IMR-90 (cell line): Measurements from ENCODE around the gene PRR23E. TPM values are rescaled to one million over a fixed set of nuclear protein-coding genes. Genes with fewer than 3 reads are reported as not detected.

Experiments used
- ATAC-seq: fragments of 200-7000 bp; cut with Tn5 transposase; 2 replicates; pipeline ENCODE4 v1.9.1; 2020; ENCODE audit warnings: low read depth, mild to moderate bottlenecking, moderate library complexity
- BruUV-seq: library from RNA; stranded (reverse); fragments of 400-500 nt; replicated peaks from 2 replicates; lab custom pipeline; 2021; lab: Mats Ljungman, UMichigan
- CTCF ChIA-PET: fragments of 300-600 bp; formaldehyde crosslinking; extraction: SDS; loops from one replicate; lab custom pipeline; 2021; ENCODE audit warnings: antibody characterized with exemption; lab: Yijun Ruan, JAX
- POLR2A ChIA-PET: fragments of 300-600 bp; sonication (Branson Sonifier 250); formaldehyde crosslinking; loops from one replicate; lab custom pipeline; 2022; ENCODE audit warnings: antibody characterized with exemption; ENCODE audit not compliant: unreplicated experiment; lab: Charles Lee
- DNase-seq: peaks from one replicate; pipeline ENCODE4 v3.0.0; 2013
- H2AFZ ChIP-seq: replicated peaks from 2 replicates; pipeline ENCODE3; 2013; ENCODE audit warnings: low read length, mild to moderate bottlenecking; ENCODE audit not compliant: poor library complexity
- H2AK5ac ChIP-seq: 2 replicates; pipeline ENCODE4 v1.6.1; 2013; ENCODE audit warnings: low read depth, low read length, inconsistent platforms
- H2AK9ac ChIP-seq: replicated peaks from 2 replicates; pipeline ENCODE3; 2013; ENCODE audit warnings: mild to moderate bottlenecking, low read depth, low read length, moderate library complexity; ENCODE audit not compliant: poor library complexity
- H2BK120ac ChIP-seq: 2 replicates; pipeline ENCODE4 v1.6.1; 2013; ENCODE audit warnings: low read depth, low read length, inconsistent platforms
- H2BK15ac ChIP-seq: 3 replicates; pipeline ENCODE4 v1.6.1; 2013; ENCODE audit warnings: low read depth, low read length, inconsistent platforms
- H2BK20ac ChIP-seq: 2 replicates; pipeline ENCODE4 v1.6.1; 2013; ENCODE audit warnings: low read depth, mild to moderate bottlenecking, inconsistent platforms, low read length, moderate library complexity
- H2BK5ac ChIP-seq: 2 replicates; pipeline ENCODE4 v1.6.1; 2013; ENCODE audit warnings: mild to moderate bottlenecking, low read depth, low read length, inconsistent platforms; ENCODE audit not compliant: poor library complexity, severe bottlenecking
- H3K14ac ChIP-seq: replicated peaks from 2 replicates; pipeline ENCODE4 v1.6.1; 2013; ENCODE audit warnings: low read depth, low read length, inconsistent platforms
- H3K18ac ChIP-seq: 2 replicates; pipeline ENCODE4 v1.6.1; 2013; ENCODE audit warnings: low read depth, low read length, control low read depth
- H3K23ac ChIP-seq: 2 replicates; pipeline ENCODE4 v1.6.1; 2013; ENCODE audit warnings: low read depth, low read length, inconsistent platforms
- H3K27ac ChIP-seq: 2 replicates; pipeline ENCODE4 v1.5.1; 2013; ENCODE audit warnings: mild to moderate bottlenecking, control low read depth, low read length; ENCODE audit not compliant: insufficient read depth
- H3K27me3 ChIP-seq: 2 replicates; pipeline ENCODE4 v1.6.1; 2013; ENCODE audit warnings: low read length; ENCODE audit not compliant: control insufficient read depth, insufficient read depth
- H3K36me3 ChIP-seq: 2 replicates; pipeline ENCODE4 v1.6.1; 2013; ENCODE audit warnings: low read length, mixed read lengths; ENCODE audit not compliant: control insufficient read depth, insufficient read depth
- H3K4ac ChIP-seq: 2 replicates; pipeline ENCODE4 v1.6.1; 2013; ENCODE audit warnings: low read depth, low read length, inconsistent platforms
- H3K4me1 ChIP-seq: 2 replicates; pipeline ENCODE4 v1.6.1; 2013; ENCODE audit warnings: low read length, mixed read lengths; ENCODE audit not compliant: control insufficient read depth, insufficient read depth
- H3K4me2 ChIP-seq: 2 replicates; pipeline ENCODE4 v1.6.1; 2013; ENCODE audit warnings: low read depth, mild to moderate bottlenecking, control low read depth, low read length, moderate library complexity
- H3K4me3 ChIP-seq: 2 replicates; pipeline ENCODE4 v1.5.1; 2013; ENCODE audit warnings: low read depth, mild to moderate bottlenecking, control low read depth, low read length, moderate library complexity; ENCODE audit not compliant: insufficient read depth
- H3K56ac ChIP-seq: 2 replicates; pipeline ENCODE4 v1.6.1; 2013; ENCODE audit warnings: low read length, inconsistent platforms; ENCODE audit not compliant: insufficient read depth; ENCODE audit errors: extremely low read depth
- H3K79me1 ChIP-seq, 2 experiments: 2 replicates each; pipeline ENCODE4 v1.6.1; 2013; ENCODE audit warnings: low read length in 2 of 2, inconsistent platforms in 1 of 2, low read depth in 1 of 2
- H3K9ac ChIP-seq: 2 replicates; pipeline ENCODE4 v1.6.1; 2013; ENCODE audit warnings: low read depth, low read length, control low read depth
- H3K9me1 ChIP-seq: 2 replicates; pipeline ENCODE4 v1.6.1; 2013; ENCODE audit warnings: low read length, inconsistent platforms; ENCODE audit not compliant: insufficient read depth
- H3K9me3 ChIP-seq: 2 replicates; pipeline ENCODE4 v1.6.1; 2013; ENCODE audit warnings: low read length; ENCODE audit not compliant: control insufficient read depth, insufficient read depth
- H4K20me1 ChIP-seq: 2 replicates; pipeline ENCODE4 v1.6.1; 2013; ENCODE audit warnings: low read length, inconsistent platforms; ENCODE audit not compliant: insufficient read depth
- H4K5ac ChIP-seq: 2 replicates; pipeline ENCODE4 v1.6.1; 2013; ENCODE audit warnings: mild to moderate bottlenecking, low read depth, low read length, control low read depth
- H4K8ac ChIP-seq, 2 experiments: 2 replicates each; pipeline ENCODE4 v1.6.1; 2013; ENCODE audit warnings: low read depth in 2 of 2, low read length in 2 of 2, control low read depth in 1 of 2, inconsistent platforms in 1 of 2
- H4K91ac ChIP-seq: 2 replicates; pipeline ENCODE4 v1.6.1; 2013; ENCODE audit warnings: low read depth, low read length, inconsistent platforms; ENCODE audit not compliant: insufficient read depth
- BHLHE40 ChIP-seq: fragments of 150-350 bp; IDR thresholded peaks from 2 replicates; pipeline ENCODE4 v1.6.1; 2016; ENCODE audit warnings: mild to moderate bottlenecking, low read depth, low read length
- CEBPB ChIP-seq: IDR thresholded peaks from 2 replicates; pipeline ENCODE4 v1.6.1; 2012; ENCODE audit warnings: low read depth, low read length, improper control_type of control experiment
- CHD1 ChIP-seq: IDR thresholded peaks from 2 replicates; pipeline ENCODE4 v1.6.1; 2012; ENCODE audit warnings: low read depth, low read length, improper control_type of control experiment
- CTCF ChIP-seq: conservative IDR thresholded peaks from 2 replicates; pipeline ENCODE4 v1.5.1; 2012; ENCODE audit warnings: mild to moderate bottlenecking, low read depth, low read length, improper control_type of control experiment
- ELK1 ChIP-seq: fragments of 150-350 bp; IDR thresholded peaks from 2 replicates; pipeline ENCODE4 v1.6.1; 2016; ENCODE audit warnings: low read depth, mild to moderate bottlenecking, low read length, moderate library complexity, borderline replicate concordance
- FOS ChIP-seq: fragments of 150-350 bp; IDR thresholded peaks from 2 replicates; pipeline ENCODE4 v1.6.1; 2016; ENCODE audit warnings: low read depth, low read length
- MAFK ChIP-seq: IDR thresholded peaks from 2 replicates; pipeline ENCODE4 v1.6.1; 2012; ENCODE audit warnings: low read depth, low read length, improper control_type of control experiment
- MAZ ChIP-seq: IDR thresholded peaks from 2 replicates; pipeline ENCODE4 v1.6.1; 2012; ENCODE audit warnings: low read depth, mild to moderate bottlenecking, low read length, improper control_type of control experiment, moderate library complexity, borderline replicate concordance
- MXI1 ChIP-seq: IDR thresholded peaks from 2 replicates; pipeline ENCODE4 v1.6.1; 2012; ENCODE audit warnings: low read depth, mild to moderate bottlenecking, low read length, moderate library complexity, borderline replicate concordance
- NFE2L2 ChIP-seq: fragments of 150-350 bp; IDR thresholded peaks from 2 replicates; pipeline ENCODE4 v1.6.1; 2016; ENCODE audit warnings: low read depth, mild to moderate bottlenecking, low read length
- POLR2A ChIP-seq: IDR thresholded peaks from 2 replicates; pipeline ENCODE4 v1.6.1; 2012; ENCODE audit warnings: mild to moderate bottlenecking, low read depth, low read length
- RAD21 ChIP-seq: IDR thresholded peaks from 2 replicates; pipeline ENCODE4 v1.6.1; 2012; ENCODE audit warnings: low read length, improper control_type of control experiment
- RCOR1 ChIP-seq: IDR thresholded peaks from 2 replicates; pipeline ENCODE4 v1.6.1; 2012; ENCODE audit warnings: mild to moderate bottlenecking, low read length, improper control_type of control experiment; ENCODE audit not compliant: insufficient replicate concordance
- RFX5 ChIP-seq: IDR thresholded peaks from 2 replicates; pipeline ENCODE4 v1.8.0; 2012; ENCODE audit warnings: low read depth, mild to moderate bottlenecking, low read length, moderate library complexity
- SMC3 ChIP-seq: fragments of 150-350 bp; IDR thresholded peaks from 2 replicates; pipeline ENCODE4 v1.6.1; 2016; ENCODE audit warnings: low read depth, mild to moderate bottlenecking, antibody characterized with exemption, low read length, moderate library complexity
- USF2 ChIP-seq: fragments of 150-350 bp; IDR thresholded peaks from 2 replicates; pipeline ENCODE4 v1.6.1; 2017; ENCODE audit warnings: mild to moderate bottlenecking, antibody characterized with exemption, low read length, low read depth
- WGBS, 2 experiments: methylation state at CpG; one replicate each; pipeline versions ENCODE4 v1.1.5 to v1.1.7; 2013; ENCODE audit warnings: missing lambda C conversion rate in 2 of 2; ENCODE audit not compliant: insufficient read length in 1 of 2; ENCODE audit errors: extremely low coverage in 2 of 2; 5-methylcytosine and 5-hydroxymethylcytosine counted together
- dilution Hi-C: fragments of 300-500 bp; cut with HindIII; formaldehyde crosslinking; loops from one replicate; pipeline ENCODE4 v1.14.3; 2018; ENCODE audit warnings: low sequenced_read_pairs; ENCODE audit not compliant: unreplicated experiment
- in situ Hi-C: fragments of 300-500 bp; cut with MboI; formaldehyde crosslinking; loops from 3 replicates; pipeline ENCODE4 v1.14.3; 2019; ENCODE audit warnings: low sequenced_read_pairs, inconsistent platforms, mixed read lengths
- intact Hi-C: fragments of 100-400 bp; cut with micrococcal nuclease; formaldehyde crosslinking; loops from 2 replicates; pipeline ENCODE4 v1.10.0; 2022
- polyA plus RNA-seq, 3 experiments: library from polyadenylated mRNA; depleted of rRNA; stranded (reverse); fragments of >200 nt; gene quantifications; 2 replicates each; pipeline ENCODE4 v1.2.3, GENCODE V29; 2012; ENCODE audit warnings: low replicate concordance in 1 of 3
- total RNA-seq: library from RNA; depleted of rRNA; stranded (reverse); fragments of >200 nt; gene quantifications from 2 replicates; pipeline ENCODE4 v1.2.3, GENCODE V29; 2012

PRR23E gene
- total and polyA plus RNA-seq, 2 of the 4 experiments (the other 2 are of a cell fraction) = not detected

DNA sequence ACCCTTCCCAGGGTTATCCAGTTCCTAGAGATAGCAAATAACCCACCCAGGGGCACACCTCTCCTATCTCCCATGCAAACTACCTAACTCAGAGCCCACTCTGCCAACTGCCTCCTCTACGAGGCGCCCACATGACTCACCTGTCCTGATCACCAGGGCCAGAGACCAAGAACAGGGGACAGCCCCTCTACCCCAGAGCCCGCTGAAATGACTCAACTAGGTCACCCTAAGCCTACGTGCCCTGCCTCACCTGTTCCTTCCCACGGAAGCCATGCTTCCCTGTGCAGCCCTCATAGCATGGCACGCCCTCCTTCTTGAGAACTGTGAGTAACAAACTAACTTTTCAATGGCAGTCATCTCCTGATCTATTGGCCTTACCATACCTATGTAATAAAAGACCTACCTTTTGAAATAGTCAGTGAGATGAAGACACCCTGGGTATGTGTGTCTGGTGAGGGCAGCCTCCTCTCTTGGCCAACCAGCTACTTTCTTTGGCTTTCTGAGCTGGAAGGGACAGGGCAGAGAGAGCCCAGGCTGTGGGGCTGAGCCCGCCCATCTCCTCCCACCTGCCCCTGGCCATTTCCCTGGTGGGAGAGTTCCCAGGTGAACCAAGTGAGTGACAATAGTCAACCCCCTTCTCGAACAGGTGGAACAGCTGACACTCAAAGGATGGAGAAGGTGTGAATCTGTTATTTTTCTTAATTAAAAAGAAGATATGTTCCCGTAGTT, 25.5 kb upstream of the PRR23E start:
- Histone ChIP-seq H3K18ac (no peak overlapping the region), H2BK15ac (no peak overlapping the region), H3K9me3 (no peaks in the 10 kb centered on the region), H3K14ac (no peak overlapping the region), H3K4me3 (no peak overlapping the region), H3K36me3 (no peaks in the 10 kb centered on the region), H3K23ac (no peak overlapping the region), H3K79me1 (no peaks in the 10 kb centered on the region), H2AK5ac (no peak overlapping the region), H3K56ac (no peak overlapping the region), H3K9ac (no peak overlapping the region), H3K27me3 (peaks cover 8% of the 10 kb centered on the region), H4K20me1 (no peaks in the 10 kb centered on the region), H3K27ac (no peak overlapping the region), H4K91ac (no peak overlapping the region), H3K4me2 (no peak overlapping the region), H4K5ac (no peak overlapping the region), H2AFZ (no peak overlapping the region), H2BK120ac (no peak overlapping the region), H3K4me1 (no peaks in the 10 kb centered on the region), H3K9me1 (no peaks in the 10 kb centered on the region), H4K8ac (no peak overlapping the region), H3K4ac (no peak overlapping the region), H2BK20ac (no peak overlapping the region), H2AK9ac (no peak overlapping the region), H2BK5ac (no peak overlapping the region)
- BruUV-seq = no TSS peak
- ChIA-PET POLR2A (no interaction called here), CTCF (no interaction called here)
- WGBS, 2 experiments = 56% methylated on average over 3 of the region's 9 CpGs; no CpG with 5 or more reads in 1 of the 2 experiments
- DNase-seq = no peak
- in situ Hi-C loops (no loop called here), dilution Hi-C loops (no loop called here), intact Hi-C loops (no loop called here)
- no peak for TF ChIP-seq CEBPB
- no peak for TF ChIP-seq CHD1
- TF ChIP-seq MXI1 = no peak
- TF ChIP-seq MAZ = no peak
- TF ChIP-seq POLR2A = no peak
- no peak for TF ChIP-seq MAFK
- TF ChIP-seq RAD21 = no peak
- TF ChIP-seq SMC3 = no peak
- TF ChIP-seq BHLHE40 = no peak
- TF ChIP-seq RCOR1 = no peak
- no peak for TF ChIP-seq USF2
- TF ChIP-seq CTCF = no peak
- no peak for TF ChIP-seq RFX5
- no peak for TF ChIP-seq FOS
- TF ChIP-seq NFE2L2 = no peak
- TF ChIP-seq ELK1 = no peak
- no peak for ATAC-seq
